ENCODE measurements around the gene POLR2J3.
"Not testable (repeated sequence)": the region's sequence is repeated elsewhere in the genome, so short reads cannot be mapped to it uniquely, and the experiment has no call there.

DNA sequence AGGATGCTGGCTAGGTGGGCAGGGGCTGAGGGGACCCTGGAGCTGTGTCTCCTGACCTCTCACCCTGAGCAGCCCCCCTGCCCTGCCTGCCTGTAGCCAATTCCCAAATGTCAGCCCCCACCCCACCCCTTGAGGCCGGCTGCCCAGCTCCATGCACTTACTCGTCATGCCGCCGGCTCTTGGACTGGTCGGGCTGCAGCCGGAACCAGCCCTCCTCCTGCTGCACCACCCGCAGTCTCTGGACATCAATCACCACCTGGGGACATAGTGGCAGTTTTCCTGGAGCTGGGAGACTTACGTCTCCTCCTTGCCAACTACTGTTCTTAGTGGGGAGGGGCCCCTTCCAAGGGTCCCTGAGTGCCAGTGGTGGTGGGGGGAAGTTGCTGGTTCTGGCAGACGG lies 27.3 kb upstream of the POLR2J3 start:
- TF ChIP-seq, protein P1, sequence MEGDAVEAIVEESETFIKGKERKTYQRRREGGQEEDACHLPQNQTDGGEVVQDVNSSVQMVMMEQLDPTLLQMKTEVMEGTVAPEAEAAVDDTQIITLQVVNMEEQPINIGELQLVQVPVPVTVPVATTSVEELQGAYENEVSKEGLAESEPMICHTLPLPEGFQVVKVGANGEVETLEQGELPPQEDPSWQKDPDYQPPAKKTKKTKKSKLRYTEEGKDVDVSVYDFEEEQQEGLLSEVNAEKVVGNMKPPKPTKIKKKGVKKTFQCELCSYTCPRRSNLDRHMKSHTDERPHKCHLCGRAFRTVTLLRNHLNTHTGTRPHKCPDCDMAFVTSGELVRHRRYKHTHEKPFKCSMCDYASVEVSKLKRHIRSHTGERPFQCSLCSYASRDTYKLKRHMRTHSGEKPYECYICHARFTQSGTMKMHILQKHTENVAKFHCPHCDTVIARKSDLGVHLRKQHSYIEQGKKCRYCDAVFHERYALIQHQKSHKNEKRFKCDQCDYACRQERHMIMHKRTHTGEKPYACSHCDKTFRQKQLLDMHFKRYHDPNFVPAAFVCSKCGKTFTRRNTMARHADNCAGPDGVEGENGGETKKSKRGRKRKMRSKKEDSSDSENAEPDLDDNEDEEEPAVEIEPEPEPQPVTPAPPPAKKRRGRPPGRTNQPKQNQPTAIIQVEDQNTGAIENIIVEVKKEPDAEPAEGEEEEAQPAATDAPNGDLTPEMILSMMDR (conservative IDR thresholded peaks at IDR 0.05; ENCODE audit: low read depth, low read length) = not testable (repeated sequence)
- not testable (repeated sequence) for TF ChIP-seq EZH2phosphoT487 (IDR thresholded peaks at IDR 0.05; ENCODE audit: borderline replicate concordance, low read length); EZH2 (IDR thresholded peaks at IDR 0.05; ENCODE audit: low read length, unreplicated experiment)
